Body of pancreas (tissue), 4 donors: ENCODE data around the gene KCNAB2.

Source experiments
- POLR2A ChIP-seq, 3 donors: fragments of 450-650 bp; IDR thresholded peaks; one replicate each; pipeline ENCODE4 v1.6.1; 2016; ENCODE audit warnings: antibody characterized with exemption in 3 of 3, mild to moderate bottlenecking in 2 of 3
- TF ChIP-seq, protein P1 (sequence below), 7 experiments: fragments of 450-650 bp in 4 of 7; fragments of 200-600 bp in 3 of 7; sonication (generic) in 3 of 7; IDR thresholded peaks; one replicate each; pipeline ENCODE4 v1.5.1; 2016 to 2019; ENCODE audit warnings: antibody characterized with exemption in 7 of 7

- TF ChIP-seq, protein P1, sequence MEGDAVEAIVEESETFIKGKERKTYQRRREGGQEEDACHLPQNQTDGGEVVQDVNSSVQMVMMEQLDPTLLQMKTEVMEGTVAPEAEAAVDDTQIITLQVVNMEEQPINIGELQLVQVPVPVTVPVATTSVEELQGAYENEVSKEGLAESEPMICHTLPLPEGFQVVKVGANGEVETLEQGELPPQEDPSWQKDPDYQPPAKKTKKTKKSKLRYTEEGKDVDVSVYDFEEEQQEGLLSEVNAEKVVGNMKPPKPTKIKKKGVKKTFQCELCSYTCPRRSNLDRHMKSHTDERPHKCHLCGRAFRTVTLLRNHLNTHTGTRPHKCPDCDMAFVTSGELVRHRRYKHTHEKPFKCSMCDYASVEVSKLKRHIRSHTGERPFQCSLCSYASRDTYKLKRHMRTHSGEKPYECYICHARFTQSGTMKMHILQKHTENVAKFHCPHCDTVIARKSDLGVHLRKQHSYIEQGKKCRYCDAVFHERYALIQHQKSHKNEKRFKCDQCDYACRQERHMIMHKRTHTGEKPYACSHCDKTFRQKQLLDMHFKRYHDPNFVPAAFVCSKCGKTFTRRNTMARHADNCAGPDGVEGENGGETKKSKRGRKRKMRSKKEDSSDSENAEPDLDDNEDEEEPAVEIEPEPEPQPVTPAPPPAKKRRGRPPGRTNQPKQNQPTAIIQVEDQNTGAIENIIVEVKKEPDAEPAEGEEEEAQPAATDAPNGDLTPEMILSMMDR (IDR thresholded peaks at IDR 0.05): no peak
- TF ChIP-seq POLR2A (IDR thresholded peaks at IDR 0.05): no peak
Observed at GRCh38 chr1:6038603-6039002, 7.1 kb upstream of the KCNAB2 start.
